ENCODE results near the gene CTNNBL1. TPM values are rescaled to one million over a fixed set of nuclear protein-coding genes. Genes with fewer than 3 reads are reported as not detected.

CTNNBL1 gene
- total and polyA plus RNA-seq, 3 donors from 2014 or later, result 50.4 to 119 (median 61.0) TPM

DNA sequence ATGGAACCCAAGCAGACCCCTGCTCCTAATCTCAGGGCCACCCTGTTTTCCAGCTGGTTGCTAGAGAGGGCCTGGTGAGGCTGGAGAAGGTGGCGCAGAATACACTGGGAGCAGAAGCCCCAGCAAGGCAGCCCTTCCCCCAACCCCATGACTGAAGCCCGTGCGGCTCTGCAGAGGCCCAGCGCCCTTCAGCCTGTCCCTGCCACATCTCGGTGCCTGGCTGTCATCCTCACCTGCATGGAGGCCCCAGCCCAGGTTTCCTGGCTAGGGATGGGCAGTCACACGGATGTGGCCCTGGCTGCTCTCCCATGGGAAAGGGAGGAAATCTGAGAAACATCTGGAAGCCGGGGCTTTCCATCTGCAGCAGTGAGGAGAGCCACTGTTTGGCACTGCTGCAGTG, 183.0 kb downstream of the CTNNBL1 start:
- TF ChIP-seq, protein P1, sequence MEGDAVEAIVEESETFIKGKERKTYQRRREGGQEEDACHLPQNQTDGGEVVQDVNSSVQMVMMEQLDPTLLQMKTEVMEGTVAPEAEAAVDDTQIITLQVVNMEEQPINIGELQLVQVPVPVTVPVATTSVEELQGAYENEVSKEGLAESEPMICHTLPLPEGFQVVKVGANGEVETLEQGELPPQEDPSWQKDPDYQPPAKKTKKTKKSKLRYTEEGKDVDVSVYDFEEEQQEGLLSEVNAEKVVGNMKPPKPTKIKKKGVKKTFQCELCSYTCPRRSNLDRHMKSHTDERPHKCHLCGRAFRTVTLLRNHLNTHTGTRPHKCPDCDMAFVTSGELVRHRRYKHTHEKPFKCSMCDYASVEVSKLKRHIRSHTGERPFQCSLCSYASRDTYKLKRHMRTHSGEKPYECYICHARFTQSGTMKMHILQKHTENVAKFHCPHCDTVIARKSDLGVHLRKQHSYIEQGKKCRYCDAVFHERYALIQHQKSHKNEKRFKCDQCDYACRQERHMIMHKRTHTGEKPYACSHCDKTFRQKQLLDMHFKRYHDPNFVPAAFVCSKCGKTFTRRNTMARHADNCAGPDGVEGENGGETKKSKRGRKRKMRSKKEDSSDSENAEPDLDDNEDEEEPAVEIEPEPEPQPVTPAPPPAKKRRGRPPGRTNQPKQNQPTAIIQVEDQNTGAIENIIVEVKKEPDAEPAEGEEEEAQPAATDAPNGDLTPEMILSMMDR (IDR thresholded peaks at IDR 0.05), result no peak
- TF ChIP-seq POLR2A (IDR thresholded peaks at IDR 0.05), result no peak
- no peak for DNase-seq
- Histone ChIP-seq H3K36me3 (ENCODE audit: low read depth, missing control alignments) (no peaks in the 10 kb centered on the region), H3K4me1 (no peaks in the 10 kb centered on the region), H3K27ac (no peak overlapping the region), H3K27me3 (no peaks in the 10 kb centered on the region), H3K9me3 (no peaks in the 10 kb centered on the region), H3K4me3 (no peak overlapping the region)
- WGBS, 2 donors, result 76 to 82% methylated on average over 2 to 5 of the region's 7 CpGs
- intact Hi-C loops (cut with DNase I; ENCODE audit: low total_unique reads), result no loop called here

DNA sequence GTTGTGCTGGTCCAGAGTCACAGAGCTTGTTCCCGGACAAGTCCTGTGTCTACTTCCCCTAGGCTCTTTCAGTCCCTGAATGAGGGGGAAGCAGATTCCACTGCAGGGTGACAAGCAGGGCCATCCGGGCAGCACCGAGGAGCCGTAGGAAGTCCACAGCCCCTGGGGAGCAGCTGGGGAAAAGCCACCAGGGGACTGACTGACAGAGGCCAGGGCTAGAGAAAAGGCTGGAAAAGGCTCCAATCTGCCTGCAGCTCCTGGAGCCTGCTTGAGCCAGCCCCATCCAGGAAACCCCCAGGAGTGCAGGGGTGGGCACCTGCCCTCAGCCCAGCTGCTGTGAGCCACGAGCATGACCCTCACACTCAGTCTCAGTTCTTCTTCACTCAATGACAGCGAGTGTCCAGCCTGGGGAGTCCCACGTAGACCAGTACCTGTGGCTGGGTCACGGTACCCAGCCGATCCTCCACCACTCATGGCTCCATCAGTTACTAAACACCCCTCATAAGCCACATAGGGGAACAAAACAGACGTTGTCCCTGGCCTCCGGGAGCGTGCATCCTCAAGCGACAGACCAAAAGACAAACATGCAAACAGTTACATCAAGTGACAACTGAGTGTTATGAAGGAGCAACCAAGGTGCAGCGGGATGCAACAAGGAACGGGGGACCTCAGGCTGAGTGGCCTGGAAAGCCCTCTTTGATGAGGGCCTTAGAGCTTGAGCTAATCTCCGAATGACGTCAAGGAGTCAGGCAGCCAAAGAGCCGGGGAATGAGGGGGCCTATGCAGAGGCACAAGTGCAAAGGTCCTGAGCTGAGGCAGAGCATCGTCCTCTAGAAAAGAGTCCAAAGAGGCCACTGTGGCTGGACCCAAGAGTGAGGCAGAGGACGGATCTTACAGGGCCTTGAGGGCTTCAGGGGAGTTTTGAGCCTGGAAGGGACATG, 184.3 kb downstream of the CTNNBL1 start:
- intact Hi-C loops (cut with DNase I; ENCODE audit: low total_unique reads), result no loop called here
- Histone ChIP-seq H3K36me3 (ENCODE audit: low read depth, missing control alignments) (no peaks in the 10 kb centered on the region), H3K27ac (no peak overlapping the region), H3K27me3 (no peaks in the 10 kb centered on the region), H3K9me3 (no peaks in the 10 kb centered on the region), H3K4me3 (no peak overlapping the region), H3K4me1 (no peaks in the 10 kb centered on the region)
- TF ChIP-seq, protein P1 (IDR thresholded peaks at IDR 0.05), result no peak
- TF ChIP-seq POLR2A (IDR thresholded peaks at IDR 0.05), result no peak
- DNase-seq, result no peak
- 84% methylated on average over 11 to 20 of the region's 20 CpGs for WGBS, 2 donors

DNA sequence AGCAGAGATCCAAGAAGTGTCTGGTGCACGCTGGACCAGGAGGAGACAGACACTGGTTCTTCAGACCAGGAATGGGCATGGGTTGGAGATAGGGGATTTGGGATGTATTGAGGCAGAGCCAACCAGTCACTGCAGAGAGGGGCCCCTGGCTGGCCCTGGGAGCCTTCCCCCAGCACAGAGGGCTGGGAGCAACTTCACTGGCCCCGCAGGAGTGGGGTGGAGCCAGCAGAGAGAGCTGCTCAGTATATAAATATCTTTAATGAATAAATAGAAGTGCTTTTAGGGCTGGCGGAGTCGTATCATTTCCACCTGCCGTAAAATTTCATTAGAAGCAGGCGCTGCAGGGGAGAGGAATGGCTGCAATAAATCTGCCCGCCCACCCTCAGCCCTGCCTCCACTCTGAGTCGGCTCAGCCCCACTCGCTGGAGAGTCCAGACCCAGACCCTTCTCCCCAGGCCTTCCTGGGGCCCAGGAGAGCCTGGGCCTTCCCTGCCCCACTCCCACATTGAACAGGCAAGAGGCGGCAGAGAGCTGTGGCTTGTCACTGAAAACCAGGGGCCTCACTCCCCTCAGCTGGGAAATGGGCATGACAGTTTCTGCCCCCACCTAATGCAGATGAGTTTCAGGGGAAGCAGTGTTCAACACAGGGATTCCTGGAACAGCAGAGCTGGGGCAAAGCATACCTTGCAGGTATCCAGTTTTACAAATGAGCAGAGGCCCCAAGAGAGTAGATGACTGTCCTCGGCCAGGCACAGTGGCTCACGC, 185.2 kb downstream of the CTNNBL1 start:
- TF ChIP-seq POLR2A (IDR thresholded peaks at IDR 0.05), result no peak
- TF ChIP-seq, protein P1 (IDR thresholded peaks at IDR 0.05), result no peak
- WGBS, 2 donors, result 86 to 93% methylated on average over 12 of the region's 12 CpGs
- H3K27me3 ChIP-seq, result no peaks in the 10 kb centered on the region
- H3K27ac ChIP-seq, result no peak overlapping the region
- H3K36me3 ChIP-seq (ENCODE audit: low read depth, missing control alignments), result no peaks in the 10 kb centered on the region
- DNase-seq, result no peak
- no peaks in the 10 kb centered on the region for H3K9me3 ChIP-seq
- no peaks in the 10 kb centered on the region for H3K4me1 ChIP-seq
- H3K4me3 ChIP-seq, result no peak overlapping the region
- intact Hi-C loops (cut with DNase I; ENCODE audit: low total_unique reads), result no loop called here

DNA sequence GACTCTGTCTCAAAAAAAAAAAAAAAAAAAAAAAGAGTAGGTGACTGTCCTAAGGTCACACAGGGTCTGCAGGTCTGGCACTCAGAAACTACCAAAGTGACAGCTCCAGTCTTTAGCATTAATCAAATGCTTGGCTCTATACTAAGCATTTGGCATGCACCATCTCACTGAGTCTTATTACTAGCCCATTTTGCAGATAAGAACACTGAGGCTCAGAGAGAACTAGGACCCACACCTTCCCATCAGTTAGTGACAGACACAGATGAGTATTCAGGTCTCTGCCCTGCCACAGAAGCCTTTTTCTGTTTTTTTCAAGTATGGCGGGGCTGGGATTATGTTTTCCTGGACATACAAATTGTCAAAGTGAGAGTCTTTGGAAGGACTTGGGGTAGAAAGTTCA, 186.0 kb downstream of the CTNNBL1 start:
- no peaks in the 10 kb centered on the region for H3K27me3 ChIP-seq
- H3K36me3 ChIP-seq (ENCODE audit: low read depth, missing control alignments), result no peaks in the 10 kb centered on the region
- no peak overlapping the region for H3K27ac ChIP-seq
- no peaks in the 10 kb centered on the region for H3K4me1 ChIP-seq
- H3K9me3 ChIP-seq, result no peaks in the 10 kb centered on the region
- intact Hi-C loops (cut with DNase I; ENCODE audit: low total_unique reads), result no loop called here
- 90 to 96% methylated on average over 1 of the region's 1 CpG for WGBS, 2 donors
- no peak for DNase-seq
- TF ChIP-seq POLR2A (IDR thresholded peaks at IDR 0.05), result no peak
- TF ChIP-seq, protein P1 (IDR thresholded peaks at IDR 0.05), result no peak
- no peak overlapping the region for H3K4me3 ChIP-seq

Measured in testis (tissue), 3 donors.